HCT116 (cell line): ENCODE data around the gene ADGRE2. TPM values are rescaled to one million over a fixed set of nuclear protein-coding genes. Genes with fewer than 3 reads are reported as not detected.

ENCODE experiments used
- ATAC-seq: fragments of 200-7000 bp; cut with Tn5 transposase; 2 replicates; pipeline ENCODE4 v1.9.1; 2020; ENCODE audit warnings: mild to moderate bottlenecking, moderate library complexity
- BruUV-seq: library from RNA; stranded (reverse); fragments of 400-500 nt; replicated peaks from 2 replicates; lab custom pipeline; 2021; lab: Mats Ljungman, UMichigan
- CTCF ChIA-PET: fragments of 300-600 bp; sonication (Branson Sonifier 250); formaldehyde crosslinking; loops from one replicate; lab custom pipeline; 2021; ENCODE audit warnings: antibody characterized with exemption; lab: Charles Lee
- POLR2A ChIA-PET: fragments of 300-600, 350-600 bp; sonication (Branson Sonifier 250); formaldehyde crosslinking; loops from one replicate; lab custom pipeline; 2021; ENCODE audit warnings: antibody characterized with exemption; lab: Charles Lee
- RAD21 ChIA-PET, 2 experiments: fragments of 300-600 bp; sonication (Branson Sonifier 250); formaldehyde crosslinking; loops; one replicate each; lab custom pipeline; 2023; ENCODE audit warnings: low total read pairs in 2 of 2; ENCODE audit not compliant: uncharacterized antibody in 2 of 2, unreplicated experiment in 2 of 2, low non-redundant PET in 1 of 2; lab: Charles Lee
- DNase-seq: peaks from one replicate; pipeline ENCODE4 v3.0.0-alpha.2; 2010; ENCODE audit warnings: low read depth, low spot score
- H2AFZ ChIP-seq: fragments of 200-600 bp; shearing (Covaris generic), sonication (generic); 2 replicates; pipeline ENCODE4 v1.6.1; 2017; ENCODE audit warnings: low read depth, mixed run types, mixed read lengths, antibody characterized with exemption, low read length; ENCODE audit not compliant: poor library complexity, severe bottlenecking
- H3K27ac ChIP-seq: 2 replicates; pipeline ENCODE4 v1.5.1; 2012; ENCODE audit warnings: low read depth, low read length
- H3K27me3 ChIP-seq: fragments of 200-600 bp; sonication (generic); 2 replicates; pipeline ENCODE4 v1.6.1; 2016; ENCODE audit warnings: mixed run types, low read length, mixed read lengths; ENCODE audit not compliant: insufficient read depth
- H3K36me3 ChIP-seq, 2 experiments: fragments of 200-500 bp in 1 of 2; fragments of 200-600 bp in 1 of 2; sonication (Bioruptor generic) in 1 of 2; sonication (generic) in 1 of 2; 2 replicates each; pipeline versions ENCODE4 v1.5.1 to v1.6.1; 2014 to 2016; ENCODE audit warnings: low read length in 2 of 2, inconsistent platforms in 1 of 2, mixed read lengths in 1 of 2, mixed run types in 1 of 2; ENCODE audit not compliant: insufficient read depth in 2 of 2, control insufficient read depth in 1 of 2
- H3K4me1 ChIP-seq, 2 experiments: fragments of 200-600 bp in 1 of 2; sonication (generic) in 1 of 2; 2 replicates each; pipeline versions ENCODE4 v1.5.1 to v1.6.1; 2012 to 2017; ENCODE audit warnings: low read length in 2 of 2, inconsistent platforms in 1 of 2, mild to moderate bottlenecking in 1 of 2, mixed read lengths in 1 of 2, mixed run types in 1 of 2, moderate library complexity in 1 of 2; ENCODE audit not compliant: insufficient read depth in 2 of 2, control insufficient read depth in 1 of 2
- H3K4me2 ChIP-seq: fragments of 200-600 bp; sonication (generic); 2 replicates; pipeline ENCODE4 v1.6.1; 2017; ENCODE audit warnings: mixed run types, low read length, mixed read lengths
- H3K4me3 ChIP-seq, 2 experiments: fragments of 200-600 bp in 1 of 2; sonication (generic) in 1 of 2; replicated peaks in 1 of 2; 2 replicates each; pipeline ENCODE4 v1.5.1; 2011 to 2016; ENCODE audit warnings: low read length in 2 of 2, control low read depth in 1 of 2, low read depth in 1 of 2, mild to moderate bottlenecking in 1 of 2, mixed read lengths in 1 of 2, mixed run types in 1 of 2
- H3K79me2 ChIP-seq: fragments of 200-600 bp; sonication (generic); 2 replicates; pipeline ENCODE4 v1.6.1; 2017; ENCODE audit warnings: mild to moderate bottlenecking, mixed run types, low read length, moderate library complexity, mixed read lengths; ENCODE audit not compliant: insufficient read depth
- H3K9ac ChIP-seq: fragments of 200-600 bp; sonication (generic); 2 replicates; pipeline ENCODE4 v1.6.1; 2016; ENCODE audit warnings: low read length, mixed read lengths
- H3K9me2 ChIP-seq: fragments of 200-600 bp; sonication (generic), shearing (Covaris generic); 2 replicates; pipeline ENCODE4 v1.6.1; 2017; ENCODE audit warnings: mixed run types, mild to moderate bottlenecking, moderate library complexity; ENCODE audit not compliant: insufficient read depth
- H3K9me3 ChIP-seq, 2 experiments: fragments of 200-500 bp in 1 of 2; fragments of 200-600 bp in 1 of 2; sonication (Bioruptor generic) in 1 of 2; sonication (generic) in 1 of 2; 2 replicates each; pipeline ENCODE4 v1.6.1; 2014 to 2017; ENCODE audit warnings: low read length in 2 of 2, mixed read lengths in 2 of 2, inconsistent platforms in 1 of 2, low read depth in 1 of 2, mild to moderate bottlenecking in 1 of 2, mixed run types in 1 of 2, moderate library complexity in 1 of 2; ENCODE audit not compliant: control insufficient read depth in 1 of 2, insufficient read depth in 1 of 2
- H4K20me1 ChIP-seq: fragments of 200-600 bp; sonication (generic), shearing (Covaris generic); 2 replicates; pipeline ENCODE4 v1.6.1; 2017; ENCODE audit warnings: mixed run types, mild to moderate bottlenecking, moderate library complexity; ENCODE audit not compliant: insufficient read depth
- CEBPB ChIP-seq: IDR thresholded peaks from 2 replicates; pipeline ENCODE4 v1.6.1; 2012; ENCODE audit warnings: low read depth
- CTCF ChIP-seq, 3 experiments: fragments of 200-600 bp in 1 of 3; sonication (generic) in 1 of 3; IDR thresholded peaks in 2 of 3; conservative IDR thresholded peaks in 1 of 3; 2 replicates each; pipeline ENCODE4 v1.5.1; 2012 to 2017; ENCODE audit warnings: low read depth in 2 of 3, low read length in 2 of 3, antibody characterized with exemption in 1 of 3, borderline replicate concordance in 1 of 3, control low read depth in 1 of 3, mild to moderate bottlenecking in 1 of 3, mixed read lengths in 1 of 3, mixed run types in 1 of 3, moderate library complexity in 1 of 3; ENCODE audit not compliant: insufficient read depth in 1 of 3
- EZH2 ChIP-seq: fragments of 200-600 bp; sonication (generic); IDR thresholded peaks from 2 replicates; pipeline ENCODE4 v1.6.1; 2017; ENCODE audit warnings: antibody characterized with exemption, mixed run types
- FOSL1 ChIP-seq: IDR thresholded peaks from 2 replicates; pipeline ENCODE4 v1.6.1; 2012; ENCODE audit warnings: low read depth
- REST ChIP-seq: IDR thresholded peaks from 2 replicates; pipeline ENCODE4 v1.6.1; 2012; ENCODE audit warnings: low read depth
- intact Hi-C: fragments of 100-400 bp; cut with micrococcal nuclease; formaldehyde crosslinking; loops from 2 replicates; pipeline ENCODE4 v1.10.0; 2022
- total RNA-seq: library from RNA; stranded (reverse); gene quantifications from one replicate; pipeline ENCODE4 v1.2.1, GENCODE V29; 2021; ENCODE audit not compliant: unreplicated experiment

The ADGRE2 gene
- total RNA-seq, 1 experiment from 2014 or later = 8.4 TPM

- ATAC-seq = no peak
- ChIA-PET RAD21 (no interaction called here), POLR2A (interaction anchor here (0.7 kb wide), 1 partner anchor 48 kb away, joined by 3 read pairs; no protein-coding TSS in a partner anchor)
Measured at GRCh38 chr19:14772995-14773394, 5.4 kb downstream of the ADGRE2 start.

More at GRCh38 chr19:14772995-14773394, 5.4 kb downstream of the ADGRE2 start:
- Histone ChIP-seq H3K27me3 (no peaks in the 10 kb centered on the region), H3K4me3 (no peak overlapping the region), H3K9me3 (no peaks in the 10 kb centered on the region), H3K4me2 (no peak overlapping the region)
- intact Hi-C loops = no loop called here
- TF ChIP-seq CEBPB (no peak), REST (no peak), CTCF (IDR thresholded peaks at IDR 0.05 in 2 of 3, conservative IDR thresholded peaks at IDR 0.05 in 1 of 3; ENCODE audit: borderline replicate concordance in 1 of 3, insufficient read depth in 1 of 3, low read depth in 2 of 3, low read length in 2 of 3) (no peak), FOSL1 (no peak), EZH2 (no peak)
- TF ChIP-seq, all 23 proteins: peak for 0
- no peak for DNase-seq
- Histone ChIP-seq H3K79me2 (0 out of 2 replicates have a peak, but pooled peaks cover 4% of the 10 kb centered on the region), H3K36me3 (peaks cover 5 to 16% of the 10 kb centered on the region in 2 experiments; a peak in 2 of 4 replicates), H3K9me2 (no peaks in the 10 kb centered on the region), H3K4me1 (peaks cover 6 to 8% of the 10 kb centered on the region in 2 experiments; a peak in 3 of 4 replicates), H3K27ac (no peak overlapping the region), H3K9ac (no peak overlapping the region), H4K20me1 (no peaks in the 10 kb centered on the region), H2AFZ (no peak overlapping the region)
- CTCF ChIA-PET = no interaction called here
- BruUV-seq = no TSS peak
